ENCODE results near the gene CFAP210.

DNA sequence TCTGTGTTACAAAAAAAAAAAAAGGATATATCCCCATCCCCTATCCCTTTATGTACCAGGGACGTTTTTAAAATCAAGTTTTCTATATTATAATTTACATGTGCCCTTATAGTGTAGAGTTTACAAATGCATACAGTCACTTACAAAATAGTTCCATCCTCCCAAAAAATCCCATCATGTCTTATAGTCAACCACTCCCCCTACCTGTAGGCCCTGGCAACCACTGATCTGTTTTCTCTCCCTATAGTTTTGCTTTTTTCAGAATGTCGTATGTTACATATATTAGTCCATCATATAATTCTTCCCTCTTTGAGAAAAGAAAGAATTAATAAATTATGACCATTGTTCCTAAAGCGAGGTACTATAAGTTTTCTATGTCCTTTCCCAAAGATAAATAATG, 17.8 kb downstream of the CFAP210 start:
- TF ChIP-seq POLR2A (IDR thresholded peaks at IDR 0.05; ENCODE audit: low read depth, low read length) = no peak
- TF ChIP-seq POLR2AphosphoS5 (IDR thresholded peaks at IDR 0.05; ENCODE audit: low read depth, low read length) = no peak
- TF ChIP-seq TAF1 (IDR thresholded peaks at IDR 0.05; ENCODE audit: borderline replicate concordance, low read depth, low read length) = no peak
